K562 (cell line): ENCODE results near the gene TMEM88. TPM values are rescaled to one million over a fixed set of nuclear protein-coding genes. Genes with fewer than 3 reads are reported as not detected.

Experiments
- ATAC-seq: fragments of 200-7000 bp; cut with Tn5 transposase; 3 replicates; pipeline ENCODE4 v1.9.1; 2020; ENCODE audit warnings: moderate library complexity
- BruUV-seq: library from RNA; stranded (reverse); fragments of 400-500 nt; replicated peaks from 2 replicates; lab custom pipeline; 2021; lab: Mats Ljungman, UMichigan
- CTCF ChIA-PET: fragments of 300-600 bp; formaldehyde crosslinking; extraction: SDS; loops from one replicate; lab custom pipeline; 2021; ENCODE audit warnings: low intra/inter-chr PET ratio; lab: Yijun Ruan, JAX
- POLR2A ChIA-PET: fragments of 300-600, 350-650 bp; sonication (Branson Sonifier 250); formaldehyde crosslinking; extraction: SDS; loops from one replicate; lab custom pipeline; 2021; ENCODE audit warnings: antibody characterized with exemption, inconsistent platforms; lab: Yijun Ruan, JAX
- DNase-seq, 4 experiments: peaks; one replicate each; pipeline versions ENCODE4 v3.0.0 to v3.0.0-alpha.2; 2011 to 2018; ENCODE audit warnings: low spot score in 3 of 4, mixed read lengths in 3 of 4; ENCODE audit errors: extremely low read depth in 1 of 4
- FAIRE-seq: peaks from 2 replicates; lab custom pipeline; 2011; peaks lifted over from hg19 to GRCh38; lab: Jason Lieb, UNC
- H2AFZ ChIP-seq: 2 replicates; pipeline ENCODE4 v1.6.0; 2011; ENCODE audit warnings: low read depth, low read length, control low read depth, inconsistent platforms
- H3K27ac ChIP-seq: fragments of 200-600 bp; 3 replicates; pipeline ENCODE4 v1.8.0; 2011; ENCODE audit warnings: low read depth, mild to moderate bottlenecking, control low read depth, inconsistent platforms, low read length, moderate library complexity, mixed read lengths; ENCODE audit errors: extremely low read depth
- H3K27me3 ChIP-seq, 2 experiments: fragments of 300-600 bp in 1 of 2; 2 replicates in 1 of 2; 3 replicates in 1 of 2; pipeline versions ENCODE4 v1.6.0 to v1.8.0; 2011; ENCODE audit warnings: inconsistent platforms in 2 of 2, low read length in 2 of 2, mild to moderate bottlenecking in 1 of 2, mixed read lengths in 1 of 2, moderate library complexity in 1 of 2; ENCODE audit not compliant: control insufficient read depth in 2 of 2, insufficient read depth in 2 of 2
- H3K36me3 ChIP-seq: fragments of 300-600 bp; 3 replicates; pipeline ENCODE4 v1.8.0; 2011; ENCODE audit warnings: mild to moderate bottlenecking, low read length, inconsistent platforms; ENCODE audit not compliant: control insufficient read depth, insufficient read depth
- H3K4me1 ChIP-seq, 2 experiments: fragments of 200-600 bp in 1 of 2; replicated peaks in 1 of 2; 2 replicates in 1 of 2; 3 replicates in 1 of 2; pipeline versions ENCODE4 v1.5.1 to v1.8.0; 2011; ENCODE audit warnings: inconsistent platforms in 2 of 2, low read length in 2 of 2, mild to moderate bottlenecking in 1 of 2, mixed read lengths in 1 of 2, moderate library complexity in 1 of 2; ENCODE audit not compliant: control insufficient read depth in 2 of 2, insufficient read depth in 2 of 2
- H3K4me2 ChIP-seq: 2 replicates; pipeline ENCODE4 v1.6.1; 2011; ENCODE audit warnings: low read length, control low read depth, inconsistent platforms, mixed read lengths; ENCODE audit not compliant: insufficient read depth
- H3K4me3 ChIP-seq: fragments of 200-600 bp; sonication (generic), shearing (Covaris generic); 2 replicates; pipeline ENCODE4 v1.5.1; 2016; ENCODE audit warnings: control low read depth, inconsistent platforms
- H3K79me2 ChIP-seq: fragments of 200-600 bp; 3 replicates; pipeline ENCODE4 v1.8.0; 2011; ENCODE audit warnings: low read length, inconsistent platforms; ENCODE audit not compliant: control insufficient read depth, insufficient read depth
- H3K9ac ChIP-seq, 2 experiments: 2 replicates each; pipeline versions ENCODE4 v1.6.0 to v1.6.1; 2011; ENCODE audit warnings: low read depth in 2 of 2, low read length in 2 of 2, control low read depth in 1 of 2, inconsistent platforms in 1 of 2, mild to moderate bottlenecking in 1 of 2, mixed read lengths in 1 of 2; ENCODE audit not compliant: insufficient read depth in 1 of 2
- H3K9me1 ChIP-seq: one replicate; pipeline ENCODE4 v1.6.0; 2011; ENCODE audit warnings: inconsistent platforms, mild to moderate bottlenecking, low read length, moderate library complexity; ENCODE audit not compliant: control insufficient read depth, insufficient read depth
- H3K9me3 ChIP-seq: replicated peaks from 2 replicates; pipeline ENCODE4 v1.5.1; 2011; ENCODE audit warnings: low read depth, low read length, inconsistent platforms; ENCODE audit not compliant: control insufficient read depth, insufficient read depth
- H4K20me1 ChIP-seq: replicated peaks from 2 replicates; pipeline ENCODE4 v1.6.1; 2011; ENCODE audit warnings: low read length, inconsistent platforms, mixed read lengths; ENCODE audit not compliant: control insufficient read depth, insufficient read depth
- CBX5 ChIP-seq: IDR thresholded peaks from 2 replicates; pipeline ENCODE4 v1.6.1; 2014; ENCODE audit warnings: low read depth, borderline replicate concordance
- ELK3 ChIP-seq: fragments of 450-650 bp; formaldehyde crosslinking; IDR thresholded peaks from 2 replicates; pipeline ENCODE4 v1.4.0; 2020; ENCODE audit warnings: mild to moderate bottlenecking
- GTF2E2 ChIP-seq: fragments of 200-800 bp; sonication (Bioruptor generic); IDR thresholded peaks from 2 replicates; pipeline ENCODE4 v1.6.1; 2016; ENCODE audit warnings: missing genetic modification characterization, missing compliant biosample characterization
- HMGN3 ChIP-seq: IDR thresholded peaks from 2 replicates; pipeline ENCODE4 v1.6.1; 2011; ENCODE audit warnings: borderline replicate concordance, low read depth, mild to moderate bottlenecking, mixed read lengths, low read length; ENCODE audit not compliant: insufficient read length; ENCODE audit errors: extremely low read depth
- KDM1A ChIP-seq, 2 experiments: fragments of 450-650 bp; IDR thresholded peaks; 2 replicates each; pipeline ENCODE4 v1.6.1; 2016; ENCODE audit warnings: mild to moderate bottlenecking in 2 of 2
- MEF2D ChIP-seq: conservative IDR thresholded peaks from 2 replicates; pipeline ENCODE4 v1.6.1; 2016; ENCODE audit warnings: low read depth, missing genetic modification characterization, missing compliant biosample characterization
- RHOXF2B ChIP-seq: fragments of 250-450 bp; sonication (Bioruptor Pico); conservative IDR thresholded peaks from 2 replicates; pipeline ENCODE4 v1.5.1; 2021
- TBL1XR1 ChIP-seq, 2 experiments: IDR thresholded peaks; 2 replicates each; pipeline ENCODE4 v1.6.1; 2012; ENCODE audit warnings: improper control_type of control experiment in 2 of 2, low read length in 2 of 2, mild to moderate bottlenecking in 1 of 2
- USF2 ChIP-seq: sonication (generic); formaldehyde crosslinking; IDR thresholded peaks from 2 replicates; pipeline ENCODE4 v1.5.0; 2020; ENCODE audit warnings: missing genetic modification reagents
- ZNF282 ChIP-seq: sonication (generic); formaldehyde crosslinking; IDR thresholded peaks from 2 replicates; pipeline ENCODE4 v1.8.1; 2023; ENCODE audit warnings: missing genetic modification reagents
- ZNF398 ChIP-seq: fragments of 250-450 bp; sonication (Bioruptor Pico); IDR thresholded peaks from 2 replicates; pipeline ENCODE4 v1.8.0; 2021; ENCODE audit warnings: moderate library complexity, mild to moderate bottlenecking, inconsistent platforms
- WGBS: fragments of 100-300 bp; shearing (Covaris generic); methylation state at CpG from one replicate; pipeline ENCODE4 v1.1.6; 2016; ENCODE audit warnings: low coverage, mixed read lengths; ENCODE audit not compliant: insufficient coverage; ENCODE audit errors: missing lambda C conversion rate; 5-methylcytosine and 5-hydroxymethylcytosine counted together
- in situ Hi-C: fragments of 300-500 bp; cut with MboI; formaldehyde crosslinking; loops from 4 replicates; pipeline ENCODE4 v1.15.0; 2018; ENCODE audit warnings: inconsistent platforms, mixed read lengths
- intact Hi-C: fragments of 100-400 bp; cut with micrococcal nuclease; formaldehyde crosslinking; loops from 2 replicates; pipeline ENCODE4 v1.14.2; 2022
- polyA plus RNA-seq, 8 experiments: library from polyadenylated mRNA; depleted of rRNA in 4 of 8; stranded (reverse) in 5 of 8; unstranded in 3 of 8; fragments of >200 nt; fragmentation: Nextera tagmentation in 2 of 8; fragmentation: Illumina TruSeq in 1 of 8; extraction: Ambion mirVana in 2 of 8; extraction: Trizol in 1 of 8; gene quantifications; 2 replicates each; pipeline versions ENCODE4 v1.2.1 to v1.2.3, GENCODE V29; 2011 to 2014; ENCODE audit warnings: inconsistent platforms in 1 of 8, missing spikeins in 1 of 8
- total RNA-seq, 7 experiments: library from RNA; depleted of rRNA in 6 of 7; stranded (reverse); fragments of >200 nt in 6 of 7; fragmentation: Illumina TruSeq in 2 of 7; extraction: Trizol in 2 of 7; gene quantifications; 2 replicates each; pipeline versions ENCODE4 v1.2.1 to v1.2.3, GENCODE V29; 2011 to 2021; ENCODE audit warnings: low replicate concordance in 1 of 7
- TF ChIP-seq, protein P1 (sequence below): sonication (generic); formaldehyde crosslinking; IDR thresholded peaks from 2 replicates; pipeline ENCODE4 v1.8.1; 2023; ENCODE audit warnings: missing genetic modification reagents, mild to moderate bottlenecking, borderline replicate concordance

Gene TMEM88
- total and polyA plus RNA-seq, 9 of the 15 experiments (the other 6 are each of a cell fraction or from before 2014, with no cell fraction given) = 0.10 to 1.4 (median 0.36) TPM; not detected in 3

DNA sequence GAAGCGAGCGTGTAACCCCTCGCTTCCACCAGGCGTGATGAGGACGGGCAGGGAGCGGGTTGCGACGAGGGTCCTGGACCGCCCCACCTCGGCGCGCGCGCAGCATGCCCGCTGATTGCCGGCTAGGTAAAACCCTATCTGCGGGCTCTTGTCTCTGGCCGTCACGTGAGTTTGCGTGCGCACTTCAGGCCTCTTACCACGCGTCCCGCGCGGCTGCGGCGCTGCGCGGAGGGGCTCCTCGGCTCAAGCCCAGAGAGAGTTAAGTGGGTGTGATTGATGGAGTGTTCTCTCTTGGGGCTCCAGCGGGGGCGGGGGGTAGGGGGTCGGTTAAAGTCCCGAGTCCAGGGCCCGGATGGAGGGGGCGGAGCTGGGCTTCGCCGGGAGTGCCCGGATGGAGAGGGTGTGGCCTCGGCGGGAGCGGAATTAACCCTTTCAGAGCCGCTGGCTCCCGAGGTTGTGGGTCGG lies 12.9 kb upstream of the TMEM88 start:
- Histone ChIP-seq H3K4me1 (peaks cover 38 to 58% of the 10 kb centered on the region in 2 experiments), H3K27me3 (no peaks in the 10 kb centered on the region), H3K4me3 (peak overlapping the region; percentile 76), H3K9me1 (peaks cover 3% of the 10 kb centered on the region), H3K9ac (peak overlapping the region; percentile 97), H4K20me1 (peaks cover 4% of the 10 kb centered on the region), H3K4me2 (peak overlapping the region; percentile 92), H2AFZ (peak overlapping the region; percentile 81), H3K9me3 (no peaks in the 10 kb centered on the region), H3K36me3 (peaks cover 27% of the 10 kb centered on the region; the same call in 2 of the 3 replicates), H3K27ac (peak overlapping the region; percentile 99), H3K79me2 (peaks cover 62% of the 10 kb centered on the region)
- ChIA-PET POLR2A (interaction anchor here (0.5 to 1.2 kb wide), 4 partner anchors 8 to 37 kb away, joined by 3 to 8 read pairs (median 4); no protein-coding TSS in a partner anchor), CTCF (interaction anchor here (0.6 to 1.1 kb wide), 2 partner anchors 19 to 97 kb away, joined by 3 to 4 read pairs; no protein-coding TSS in a partner anchor)
- 0% methylated on average over 23 of the region's 46 CpGs for WGBS
- ATAC-seq = peak; percentile 24
- DNase-seq = peak; percentile 70 to 88 (median 79)
- peak; percentile 59 for FAIRE-seq
- BruUV-seq = no TSS peak
- intact Hi-C loops = no loop called here
- in situ Hi-C loops = no loop called here
- TF ChIP-seq CBX5 = no peak
- TF ChIP-seq USF2 = peak; percentile 62
- TF ChIP-seq ZNF398 (CRISPR knock-in tag) = no peak
- TF ChIP-seq MEF2D (tag) = no peak
- TF ChIP-seq ZNF282 (CRISPR knock-in tag) = no peak
- TF ChIP-seq KDM1A (IDR thresholded peaks at IDR 0.05) = peak in 1 of 2 experiments; percentile 78; a peak in 1 of 4 replicates
- TF ChIP-seq, protein P1, sequence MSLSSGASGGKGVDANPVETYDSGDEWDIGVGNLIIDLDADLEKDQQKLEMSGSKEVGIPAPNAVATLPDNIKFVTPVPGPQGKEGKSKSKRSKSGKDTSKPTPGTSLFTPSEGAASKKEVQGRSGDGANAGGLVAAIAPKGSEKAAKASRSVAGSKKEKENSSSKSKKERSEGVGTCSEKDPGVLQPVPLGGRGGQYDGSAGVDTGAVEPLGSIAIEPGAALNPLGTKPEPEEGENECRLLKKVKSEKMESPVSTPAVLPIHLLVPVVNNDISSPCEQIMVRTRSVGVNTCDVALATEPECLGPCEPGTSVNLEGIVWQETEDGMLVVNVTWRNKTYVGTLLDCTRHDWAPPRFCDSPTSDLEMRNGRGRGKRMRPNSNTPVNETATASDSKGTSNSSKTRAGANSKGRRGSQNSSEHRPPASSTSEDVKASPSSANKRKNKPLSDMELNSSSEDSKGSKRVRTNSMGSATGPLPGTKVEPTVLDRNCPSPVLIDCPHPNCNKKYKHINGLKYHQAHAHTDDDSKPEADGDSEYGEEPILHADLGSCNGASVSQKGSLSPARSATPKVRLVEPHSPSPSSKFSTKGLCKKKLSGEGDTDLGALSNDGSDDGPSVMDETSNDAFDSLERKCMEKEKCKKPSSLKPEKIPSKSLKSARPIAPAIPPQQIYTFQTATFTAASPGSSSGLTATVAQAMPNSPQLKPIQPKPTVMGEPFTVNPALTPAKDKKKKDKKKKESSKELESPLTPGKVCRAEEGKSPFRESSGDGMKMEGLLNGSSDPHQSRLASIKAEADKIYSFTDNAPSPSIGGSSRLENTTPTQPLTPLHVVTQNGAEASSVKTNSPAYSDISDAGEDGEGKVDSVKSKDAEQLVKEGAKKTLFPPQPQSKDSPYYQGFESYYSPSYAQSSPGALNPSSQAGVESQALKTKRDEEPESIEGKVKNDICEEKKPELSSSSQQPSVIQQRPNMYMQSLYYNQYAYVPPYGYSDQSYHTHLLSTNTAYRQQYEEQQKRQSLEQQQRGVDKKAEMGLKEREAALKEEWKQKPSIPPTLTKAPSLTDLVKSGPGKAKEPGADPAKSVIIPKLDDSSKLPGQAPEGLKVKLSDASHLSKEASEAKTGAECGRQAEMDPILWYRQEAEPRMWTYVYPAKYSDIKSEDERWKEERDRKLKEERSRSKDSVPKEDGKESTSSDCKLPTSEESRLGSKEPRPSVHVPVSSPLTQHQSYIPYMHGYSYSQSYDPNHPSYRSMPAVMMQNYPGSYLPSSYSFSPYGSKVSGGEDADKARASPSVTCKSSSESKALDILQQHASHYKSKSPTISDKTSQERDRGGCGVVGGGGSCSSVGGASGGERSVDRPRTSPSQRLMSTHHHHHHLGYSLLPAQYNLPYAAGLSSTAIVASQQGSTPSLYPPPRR = no peak
- no peak for TF ChIP-seq ELK3 (CRISPR knock-in tag)
- TF ChIP-seq HMGN3 = peak; percentile 72
- 0 out of 2 replicates have a peak, but pooled peaks have one; percentile 36 for TF ChIP-seq GTF2E2 (tag)
- TF ChIP-seq RHOXF2B (CRISPR knock-in tag) = no peak
- 0 out of 4 replicates have a peak, but pooled peaks of 1 of the 2 experiments have one; percentile 3 for TF ChIP-seq TBL1XR1 (IDR thresholded peaks at IDR 0.05; ENCODE audit: low read length in 2 of 2)
